ENCODE data around the gene ELFN1.

GRCh38 chr7:1723254-1723653 lies 53.2 kb downstream of the ELFN1 start:
- TF ChIP-seq CTCF (IDR thresholded peaks at IDR 0.05; ENCODE audit: extremely low read depth in 1 of 2, insufficient read depth in 1 of 2, low read depth in 1 of 2, low read length in 2 of 2) (no peak), POLR2A (IDR thresholded peaks at IDR 0.05; ENCODE audit: low read depth, low read length) (no peak), EZH2 (IDR thresholded peaks at IDR 0.05; ENCODE audit: borderline replicate concordance, low read depth, low read length, severe bottlenecking) (no peak), POLR2AphosphoS5 (IDR thresholded peaks at IDR 0.05; ENCODE audit: insufficient read depth, low read depth, low read length) (no peak), MAX (IDR thresholded peaks at IDR 0.05; ENCODE audit: insufficient read depth, insufficient read length) (no peak)

All from endothelial cell of umbilical vein (primary cell).